HG02840 (cell line): ENCODE measurements around the gene POU5F1.

Experiments
- ATAC-seq: cut with Tn5 transposase; IDR thresholded peaks from one replicate; pipeline ENCODE4 v1.9.1; 2021; ENCODE audit warnings: mild to moderate bottlenecking, moderate library complexity, moderate number of reproducible peaks; ENCODE audit not compliant: unreplicated experiment, low FRiP score

POU5F1 gene

DNA sequence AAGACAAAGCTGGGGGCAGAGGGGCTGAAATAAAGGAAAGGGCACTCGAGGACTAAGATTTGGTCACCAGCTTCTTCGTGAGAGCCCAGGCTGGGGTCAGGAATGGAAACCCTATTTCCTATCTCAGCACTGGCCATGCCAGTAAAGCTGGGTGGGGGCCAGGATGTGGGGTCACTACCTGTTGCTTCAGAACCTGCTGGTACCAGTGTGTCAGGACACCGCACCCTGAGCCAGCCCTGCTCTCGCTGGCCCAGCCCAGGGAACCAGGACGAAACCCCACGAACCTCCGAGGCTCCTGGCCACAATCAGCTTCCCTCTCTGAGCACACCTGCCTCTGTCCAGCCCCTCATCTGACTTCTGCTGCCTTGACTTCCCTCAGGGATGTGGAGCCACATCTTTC is 52.3 kb downstream of the POU5F1 start:
- ATAC-seq = no peak

DNA sequence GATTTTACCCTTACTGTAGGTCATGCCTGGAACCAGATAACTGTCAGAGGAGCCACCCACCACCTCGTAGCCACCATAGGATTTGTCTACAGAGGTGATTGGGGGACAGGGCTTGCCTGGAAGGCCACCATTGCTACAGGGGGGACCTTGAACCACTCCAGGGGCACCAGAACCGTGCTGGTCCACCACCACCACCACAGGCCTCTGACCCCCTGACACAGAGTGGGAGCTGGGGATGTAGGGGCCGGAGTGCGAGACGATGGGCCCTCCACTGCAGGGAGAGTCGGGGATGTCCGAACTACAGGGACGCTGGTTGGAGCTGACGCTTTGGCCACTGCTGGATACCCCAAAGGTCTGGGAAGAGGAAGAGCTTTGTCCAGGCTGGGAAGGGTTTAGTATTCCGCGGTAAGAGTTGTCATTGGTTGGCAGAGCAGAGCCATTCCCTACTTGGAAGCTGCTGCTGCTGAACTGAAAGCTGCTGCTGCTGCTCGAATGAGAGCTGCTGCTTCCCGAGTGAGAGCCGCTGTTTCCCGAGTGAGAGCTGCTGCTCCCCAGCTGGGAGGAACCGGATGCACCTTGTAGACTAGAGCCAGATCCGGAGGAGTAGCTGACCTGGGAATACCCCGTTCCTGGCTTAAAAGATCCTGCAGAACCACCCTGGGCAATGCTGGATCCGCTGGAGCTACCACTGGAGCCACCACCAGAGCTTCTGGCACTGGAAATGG is 53.7 kb downstream of the POU5F1 start:
- ATAC-seq = no peak

DNA sequence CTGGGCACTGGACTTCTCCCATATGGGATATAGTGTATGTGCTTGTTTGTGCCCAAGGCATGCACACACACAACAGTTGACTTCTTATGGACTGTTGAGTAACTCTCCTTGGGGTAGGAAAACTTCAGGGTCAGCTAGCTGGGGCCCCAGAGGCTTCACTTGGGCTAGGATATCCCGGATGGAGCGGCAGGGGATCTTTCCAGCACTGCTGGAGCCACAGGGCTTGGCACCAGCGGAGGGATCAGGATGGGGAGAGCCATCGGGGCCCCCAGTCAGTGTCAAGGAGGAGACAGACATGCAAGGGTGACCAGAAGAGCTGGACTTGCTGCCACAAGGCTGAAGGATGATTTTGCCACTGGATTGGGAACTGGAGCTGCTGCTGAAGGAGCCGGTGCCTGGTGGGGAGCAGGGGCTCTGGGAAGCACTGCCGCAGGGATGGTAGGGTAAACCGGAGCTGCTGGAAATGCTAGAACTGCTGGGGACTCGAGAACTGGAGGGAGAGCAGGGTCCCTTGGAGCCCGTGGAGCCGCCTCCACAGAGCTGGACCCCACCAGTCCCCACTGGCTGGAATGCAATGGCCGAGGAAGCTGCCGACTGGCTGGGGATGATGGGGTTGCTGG is 54.4 kb downstream of the POU5F1 start:
- no peak for ATAC-seq

DNA sequence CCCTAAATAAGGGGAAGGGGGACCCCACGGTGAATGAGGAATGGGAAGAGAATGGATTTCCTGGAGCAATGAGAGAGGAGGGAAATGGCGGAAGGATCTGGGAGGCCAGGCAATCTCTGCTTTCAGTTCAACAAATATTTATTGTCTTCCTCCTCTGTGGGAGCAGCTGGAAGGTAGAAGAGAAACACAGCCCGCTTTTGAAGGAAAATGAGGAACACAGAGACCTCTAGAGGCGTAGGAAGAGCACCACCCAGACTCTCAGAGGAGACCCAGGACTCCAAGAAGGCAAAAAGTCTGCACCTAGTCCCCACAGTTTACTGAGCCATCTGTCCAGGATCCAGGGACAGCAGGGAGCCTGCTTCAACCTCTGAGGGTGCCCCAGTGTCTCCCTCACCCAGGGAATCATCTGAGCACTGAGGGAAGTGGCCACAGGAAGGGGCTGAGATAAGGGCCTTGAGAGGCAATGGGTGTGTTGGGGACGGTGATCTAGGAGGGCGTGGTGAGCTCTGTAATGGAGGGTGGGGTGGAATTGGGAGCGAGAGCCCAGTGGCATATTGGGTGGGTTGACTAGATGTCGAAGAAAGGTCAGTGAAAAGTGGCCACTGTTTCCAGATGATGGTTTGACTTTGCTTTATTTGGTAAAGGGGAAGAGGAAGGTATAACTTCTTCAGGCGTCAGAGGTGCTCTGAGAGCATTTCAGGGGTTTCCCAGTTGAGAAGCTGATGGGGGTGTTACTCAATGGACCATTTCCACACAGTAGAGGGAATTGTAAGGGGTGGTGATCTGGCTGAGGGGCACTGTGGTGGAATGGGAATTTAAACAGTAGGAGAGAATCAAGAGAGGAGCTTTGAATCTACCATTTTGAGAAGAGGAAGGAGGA is 55.3 kb downstream of the POU5F1 start:
- ATAC-seq = no peak

DNA sequence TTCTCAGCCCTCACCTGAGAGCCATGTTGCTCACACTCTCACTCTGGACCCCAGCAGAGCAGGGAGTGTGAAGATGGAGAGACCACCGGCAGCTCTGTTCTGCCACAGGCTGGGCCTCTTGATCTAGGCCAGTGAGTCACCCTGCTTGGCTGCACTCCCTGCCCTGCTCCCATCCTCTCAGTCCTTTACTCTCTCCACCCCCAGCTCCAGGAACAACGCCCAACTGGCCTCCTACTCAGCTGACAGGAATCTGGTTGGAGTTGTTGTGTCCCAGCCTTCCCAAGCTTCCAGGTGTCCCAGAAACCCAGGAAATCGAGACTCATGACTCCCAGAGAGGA is 56.0 kb downstream of the POU5F1 start, which contains the start of gene PSORS1C1:
Gene PSORS1C1, plus strand, starts transcription at position 260 of the 338 bp plus-strand sequence. CDS start 14,833 bp downstream, outside the sequence.
- ATAC-seq = no peak
